Neural progenitor cell (in vitro differentiated cells): Measurements from ENCODE around the gene RRM1. TPM values are rescaled to one million over a fixed set of nuclear protein-coding genes. Genes with fewer than 3 reads are reported as not detected.
"Not testable (repeated sequence)": the region's sequence is repeated elsewhere in the genome, so short reads cannot be mapped to it uniquely, and the experiment has no call there.

Experiments
- DNase-seq: peaks from one replicate; pipeline ENCODE4 v3.0.0-alpha.2; 2016; ENCODE audit warnings: low spot score
- H2AFZ ChIP-seq: fragments of 200-600 bp; sonication (generic); replicated peaks from 2 replicates; pipeline ENCODE4 v1.6.1; 2016; ENCODE audit warnings: antibody characterized with exemption
- H3F3A ChIP-seq: fragments of 200-600 bp; sonication (generic); 2 replicates; pipeline ENCODE4 v1.6.1; 2016; ENCODE audit warnings: antibody characterized with exemption, low read depth
- H3K27ac ChIP-seq: fragments of 200-600 bp; sonication (generic); 2 replicates; pipeline ENCODE4 v1.5.1; 2016; ENCODE audit warnings: mild to moderate bottlenecking
- H3K27me3 ChIP-seq: fragments of 200-600 bp; sonication (generic); 2 replicates; pipeline ENCODE4 v1.6.1; 2016; ENCODE audit warnings: mild to moderate bottlenecking, moderate library complexity
- H3K36me3 ChIP-seq: fragments of 200-600 bp; sonication (generic); 2 replicates; pipeline ENCODE4 v1.5.1; 2016
- H3K4me1 ChIP-seq: fragments of 200-600 bp; sonication (generic); 2 replicates; pipeline ENCODE4 v1.6.1; 2016; ENCODE audit warnings: mixed run types
- H3K4me2 ChIP-seq: fragments of 200-600 bp; sonication (generic); 2 replicates; pipeline ENCODE4 v1.6.1; 2016
- H3K4me3 ChIP-seq: fragments of 200-600 bp; sonication (generic); 2 replicates; pipeline ENCODE4 v1.5.1; 2016
- H3K79me2 ChIP-seq: fragments of 200-600 bp; sonication (generic); 2 replicates; pipeline ENCODE4 v1.6.1; 2016; ENCODE audit warnings: low read depth
- H3K9ac ChIP-seq: fragments of 200-600 bp; sonication (generic); 2 replicates; pipeline ENCODE4 v1.6.1; 2016
- H3K9me3 ChIP-seq: fragments of 200-600 bp; sonication (generic); 2 replicates; pipeline ENCODE4 v1.5.1; 2016; ENCODE audit warnings: low read depth
- H4K20me1 ChIP-seq: fragments of 200-600 bp; sonication (generic); 2 replicates; pipeline ENCODE4 v1.6.1; 2016; ENCODE audit warnings: low read depth
- H3K27ac Mint-ChIP-seq: 3 replicates; pipeline ENCODE4 v1.8.0; 2021; ENCODE audit warnings: mixed read lengths
- H3K27me3 Mint-ChIP-seq: 2 replicates; pipeline ENCODE4 v1.8.0; 2022; ENCODE audit warnings: low read depth, mild to moderate bottlenecking, inconsistent platforms, moderate library complexity, mixed read lengths; ENCODE audit not compliant: insufficient read depth
- H3K36me3 Mint-ChIP-seq: 3 replicates; pipeline ENCODE4 v1.8.0; 2021; ENCODE audit warnings: mixed read lengths
- H3K4me1 Mint-ChIP-seq: 3 replicates; pipeline ENCODE4 v1.8.0; 2021; ENCODE audit warnings: mixed read lengths
- H3K4me3 Mint-ChIP-seq: 3 replicates; pipeline ENCODE4 v1.8.0; 2021; ENCODE audit warnings: mild to moderate bottlenecking, moderate library complexity, mixed read lengths
- H3K9me3 Mint-ChIP-seq: 3 replicates; pipeline ENCODE4 v1.8.0; 2020; ENCODE audit warnings: mixed read lengths
- EZH2 ChIP-seq: fragments of 200-600 bp; sonication (generic); IDR thresholded peaks from 2 replicates; pipeline ENCODE4 v1.6.1; 2017; ENCODE audit warnings: antibody characterized with exemption, mild to moderate bottlenecking, moderate library complexity
- EZH2phosphoT487 ChIP-seq: fragments of 200-600 bp; sonication (generic); IDR thresholded peaks from 2 replicates; pipeline ENCODE4 v1.6.1; 2017; ENCODE audit warnings: antibody characterized with exemption
- total RNA-seq: library from RNA; depleted of rRNA; stranded (reverse); fragments of >200 nt; gene quantifications from 2 replicates; pipeline ENCODE4 v1.2.3, GENCODE V29; 2015; ENCODE audit warnings: low replicate concordance
- TF ChIP-seq, protein P1 (sequence below): fragments of 200-600 bp; sonication (generic); IDR thresholded peaks from 2 replicates; pipeline ENCODE4 v1.5.1; 2017; ENCODE audit warnings: antibody characterized with exemption, mild to moderate bottlenecking

RRM1 gene
- total RNA-seq, 1 donor from 2014 or later = 264 TPM

DNA sequence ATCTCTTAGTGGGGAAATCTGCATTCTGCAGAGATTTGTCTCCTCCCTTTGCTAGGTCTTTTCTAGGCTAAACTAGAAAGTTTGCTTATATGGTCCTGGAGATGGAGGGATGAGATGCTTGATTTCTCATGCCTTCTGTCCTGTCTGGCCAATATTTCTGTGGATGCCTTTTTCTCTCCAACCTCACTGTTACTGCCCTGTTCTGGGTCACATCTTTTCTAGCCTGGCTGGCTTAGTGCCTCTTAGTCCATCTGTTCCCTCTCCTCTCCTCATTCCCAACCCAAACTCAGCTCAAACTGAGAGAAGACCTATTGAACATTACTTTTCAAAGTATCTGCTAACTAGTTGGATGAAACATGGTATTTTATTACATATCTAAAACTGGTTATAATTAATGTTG, 62.0 kb downstream of the RRM1 start:
- H3K4me1 Mint-ChIP-seq = no peaks in the 10 kb centered on the region
- no peak overlapping the region for H3K4me3 ChIP-seq
- no peaks in the 10 kb centered on the region for H3K36me3 ChIP-seq
- H3K27me3 ChIP-seq = peaks cover under 1% of the 10 kb centered on the region
- H3K27ac Mint-ChIP-seq = no peak overlapping the region
- no peaks in the 10 kb centered on the region for H4K20me1 ChIP-seq
- no peaks in the 10 kb centered on the region for H3K27me3 Mint-ChIP-seq
- no peaks in the 10 kb centered on the region for H3K9me3 ChIP-seq
- DNase-seq = no peak
- H3K4me3 Mint-ChIP-seq = no peak overlapping the region
- no peak overlapping the region for H3K27ac ChIP-seq
- no peaks in the 10 kb centered on the region for H3K79me2 ChIP-seq
- H2AFZ ChIP-seq = no peak overlapping the region
- peaks cover 9% of the 10 kb centered on the region for H3K4me1 ChIP-seq
- H3K9ac ChIP-seq = no peak overlapping the region
- H3F3A ChIP-seq = no peaks in the 10 kb centered on the region
- H3K4me2 ChIP-seq = no peak overlapping the region
- H3K36me3 Mint-ChIP-seq = no peaks in the 10 kb centered on the region
- H3K9me3 Mint-ChIP-seq = peaks cover 2% of the 10 kb centered on the region
- TF ChIP-seq EZH2 (no peak), EZH2phosphoT487 (no peak)
- TF ChIP-seq, protein P1, sequence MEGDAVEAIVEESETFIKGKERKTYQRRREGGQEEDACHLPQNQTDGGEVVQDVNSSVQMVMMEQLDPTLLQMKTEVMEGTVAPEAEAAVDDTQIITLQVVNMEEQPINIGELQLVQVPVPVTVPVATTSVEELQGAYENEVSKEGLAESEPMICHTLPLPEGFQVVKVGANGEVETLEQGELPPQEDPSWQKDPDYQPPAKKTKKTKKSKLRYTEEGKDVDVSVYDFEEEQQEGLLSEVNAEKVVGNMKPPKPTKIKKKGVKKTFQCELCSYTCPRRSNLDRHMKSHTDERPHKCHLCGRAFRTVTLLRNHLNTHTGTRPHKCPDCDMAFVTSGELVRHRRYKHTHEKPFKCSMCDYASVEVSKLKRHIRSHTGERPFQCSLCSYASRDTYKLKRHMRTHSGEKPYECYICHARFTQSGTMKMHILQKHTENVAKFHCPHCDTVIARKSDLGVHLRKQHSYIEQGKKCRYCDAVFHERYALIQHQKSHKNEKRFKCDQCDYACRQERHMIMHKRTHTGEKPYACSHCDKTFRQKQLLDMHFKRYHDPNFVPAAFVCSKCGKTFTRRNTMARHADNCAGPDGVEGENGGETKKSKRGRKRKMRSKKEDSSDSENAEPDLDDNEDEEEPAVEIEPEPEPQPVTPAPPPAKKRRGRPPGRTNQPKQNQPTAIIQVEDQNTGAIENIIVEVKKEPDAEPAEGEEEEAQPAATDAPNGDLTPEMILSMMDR = no peak

DNA sequence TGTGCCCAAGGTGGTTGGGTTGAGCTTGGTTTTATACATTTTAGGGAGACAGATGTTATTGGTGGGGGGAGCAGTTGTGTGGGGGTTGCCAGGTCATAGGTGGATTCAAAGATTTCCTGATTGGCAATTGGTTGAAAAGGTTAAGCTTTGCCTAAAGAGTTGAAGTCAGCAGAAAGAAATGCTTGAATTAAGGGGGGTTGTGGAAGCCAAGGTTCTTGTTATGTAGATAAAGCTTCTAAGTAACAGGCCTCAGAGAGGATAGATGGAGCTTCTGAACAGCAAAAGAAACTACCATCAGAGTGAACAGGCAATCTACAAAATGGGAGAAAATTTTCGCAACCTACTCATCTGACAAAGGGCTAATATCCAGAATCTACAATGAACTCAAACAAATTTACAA, 64.2 kb downstream of the RRM1 start:
- H3K36me3 Mint-ChIP-seq, H3K27ac ChIP-seq, H3K9me3 Mint-ChIP-seq, H3K9me3 ChIP-seq, H2AFZ ChIP-seq, H3K4me1 Mint-ChIP-seq, H3K4me3 ChIP-seq, H3K9ac ChIP-seq, H3K4me1 ChIP-seq, H3F3A ChIP-seq, H3K36me3 ChIP-seq, H4K20me1 ChIP-seq, H3K27me3 Mint-ChIP-seq, H3K4me2 ChIP-seq, H3K4me3 Mint-ChIP-seq, DNase-seq, H3K27ac Mint-ChIP-seq, H3K79me2 ChIP-seq: not testable (repeated sequence)
- peaks cover 19% of the 10 kb centered on the region for H3K27me3 ChIP-seq

DNA sequence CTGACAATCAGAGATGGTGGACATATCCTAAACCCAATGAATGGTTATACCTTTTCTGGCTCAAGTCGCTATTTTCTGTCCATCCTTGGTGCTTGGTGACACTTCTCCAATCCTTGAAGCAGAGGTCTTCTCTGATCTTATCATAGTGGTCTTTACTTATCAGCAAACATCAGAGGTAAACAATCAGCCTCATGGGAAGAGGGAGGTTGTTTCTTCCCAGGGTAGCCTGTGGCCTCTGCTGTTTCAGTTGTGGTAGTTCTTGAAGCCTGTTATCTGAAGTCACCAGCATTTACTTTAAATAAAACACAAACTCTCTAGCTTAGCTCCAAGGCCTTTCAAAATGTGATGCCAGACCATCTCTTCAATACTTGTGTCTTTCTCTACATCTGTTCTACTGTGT, 66.7 kb downstream of the RRM1 start:
- Mint-ChIP-seq H3K9me3 (no peaks in the 10 kb centered on the region), H3K27ac (no peak overlapping the region), H3K36me3 (no peaks in the 10 kb centered on the region), H3K4me1 (peaks cover 7% of the 10 kb centered on the region), H3K27me3 (peaks cover 3% of the 10 kb centered on the region), H3K4me3 (no peak overlapping the region)
- H3K9me3 ChIP-seq = no peaks in the 10 kb centered on the region
- H3F3A ChIP-seq = no peaks in the 10 kb centered on the region
- H3K9ac ChIP-seq = no peak overlapping the region
- no peak overlapping the region for H3K4me2 ChIP-seq
- no peaks in the 10 kb centered on the region for H3K79me2 ChIP-seq
- TF ChIP-seq EZH2 = no peak
- TF ChIP-seq, protein P1 = no peak
- no peak for TF ChIP-seq EZH2phosphoT487
- DNase-seq = no peak
- no peak overlapping the region for H2AFZ ChIP-seq
- no peaks in the 10 kb centered on the region for H3K4me1 ChIP-seq
- no peaks in the 10 kb centered on the region for H4K20me1 ChIP-seq
- H3K4me3 ChIP-seq = no peak overlapping the region
- H3K27me3 ChIP-seq = peaks cover 42% of the 10 kb centered on the region
- no peak overlapping the region for H3K27ac ChIP-seq
- H3K36me3 ChIP-seq = no peaks in the 10 kb centered on the region

DNA sequence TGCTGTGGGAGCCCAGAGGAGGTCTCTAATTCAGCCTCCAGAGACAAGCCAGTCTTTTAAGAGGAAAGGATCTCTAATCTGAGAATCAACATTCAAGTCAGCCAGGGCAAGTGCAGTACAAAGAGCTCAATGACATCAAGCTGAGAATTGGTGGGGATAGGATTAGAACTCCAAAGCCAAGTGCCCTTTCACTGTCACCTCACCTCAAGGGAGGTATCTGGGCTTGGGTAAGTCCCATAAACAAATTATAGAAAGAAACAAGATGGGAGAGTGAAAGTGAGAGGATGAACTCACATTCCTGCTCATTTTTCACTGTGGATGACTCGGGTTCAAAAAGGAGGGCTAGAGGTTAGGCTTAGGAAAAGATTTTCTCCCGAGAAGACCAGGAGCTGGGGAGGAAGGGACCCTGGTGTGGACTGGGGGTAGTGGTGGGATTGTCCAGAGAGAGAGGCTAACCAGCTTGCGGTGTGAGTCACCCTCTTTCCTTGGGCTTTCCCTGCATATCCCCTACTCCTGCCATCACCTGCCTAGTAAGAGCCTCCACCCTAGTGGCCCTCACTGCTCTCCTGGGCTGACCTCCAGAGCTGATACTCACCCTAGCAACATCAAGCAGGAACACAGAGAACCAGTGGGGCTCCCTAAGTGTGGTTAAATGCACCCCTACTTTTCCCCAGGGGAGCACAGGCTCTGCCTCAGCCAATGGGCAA, 70.4 kb downstream of the RRM1 start:
- TF ChIP-seq EZH2phosphoT487 (no peak), EZH2 (no peak)
- TF ChIP-seq, protein P1 = no peak
- Histone ChIP-seq H3K27ac (no peak overlapping the region), H3K36me3 (no peaks in the 10 kb centered on the region), H3K4me3 (no peak overlapping the region), H3F3A (no peaks in the 10 kb centered on the region), H3K9me3 (no peaks in the 10 kb centered on the region), H3K9ac (no peak overlapping the region), H3K27me3 (peaks cover 42% of the 10 kb centered on the region), H4K20me1 (no peaks in the 10 kb centered on the region), H3K79me2 (no peaks in the 10 kb centered on the region), H3K4me2 (no peak overlapping the region), H3K4me1 (no peaks in the 10 kb centered on the region), H2AFZ (no peak overlapping the region)
- Mint-ChIP-seq H3K4me3 (no peak overlapping the region), H3K36me3 (no peaks in the 10 kb centered on the region), H3K9me3 (peaks cover 7% of the 10 kb centered on the region), H3K27ac (no peak overlapping the region), H3K27me3 (peaks cover 7% of the 10 kb centered on the region), H3K4me1 (peaks cover 7% of the 10 kb centered on the region)
- no peak for DNase-seq
